GM18858 (cell line): ENCODE measurements around the gene KLF14.
A peak's percentile ranks its signal among the peaks of the same experiment; 100 is the strongest.
"Not testable (repeated sequence)": the region's sequence is repeated elsewhere in the genome, so short reads cannot be mapped to it uniquely, and the experiment has no call there.

Source experiments
- ATAC-seq: cut with Tn5 transposase; IDR thresholded peaks from one replicate; pipeline ENCODE4 v1.9.1; 2021; ENCODE audit not compliant: unreplicated experiment

The KLF14 gene

GRCh38 chr7:130733931-130734814 is at the start of gene KLF14:
Gene KLF14 (minus strand): TSS chr7:130734207. CDS start chr7:130734033, 174 bp downstream.
- ATAC-seq, result no peak

GRCh38 chr7:130781346-130781745 is 47.3 kb upstream of the KLF14 start:
- no peak for ATAC-seq

DNA sequence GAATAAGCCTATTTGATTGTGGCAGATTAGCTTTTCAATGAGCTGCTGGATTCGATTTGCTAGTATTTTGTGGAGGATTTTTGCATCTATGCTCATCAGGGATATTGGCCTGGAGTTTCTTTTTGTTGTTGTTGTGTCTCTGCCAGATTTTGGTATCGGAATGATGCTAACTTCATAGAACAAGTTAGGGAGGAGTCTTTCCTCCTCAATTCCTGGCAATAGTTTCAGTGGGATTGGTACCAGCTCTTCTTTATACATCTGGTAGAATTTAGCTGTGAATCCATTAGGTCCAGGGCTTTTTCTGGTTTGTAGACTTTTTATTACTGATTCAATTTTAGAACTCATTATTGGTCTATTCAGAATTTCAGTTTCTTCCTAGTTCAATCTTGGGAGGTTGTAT is 43.4 kb upstream of the KLF14 start:
- ATAC-seq, result no peak

DNA sequence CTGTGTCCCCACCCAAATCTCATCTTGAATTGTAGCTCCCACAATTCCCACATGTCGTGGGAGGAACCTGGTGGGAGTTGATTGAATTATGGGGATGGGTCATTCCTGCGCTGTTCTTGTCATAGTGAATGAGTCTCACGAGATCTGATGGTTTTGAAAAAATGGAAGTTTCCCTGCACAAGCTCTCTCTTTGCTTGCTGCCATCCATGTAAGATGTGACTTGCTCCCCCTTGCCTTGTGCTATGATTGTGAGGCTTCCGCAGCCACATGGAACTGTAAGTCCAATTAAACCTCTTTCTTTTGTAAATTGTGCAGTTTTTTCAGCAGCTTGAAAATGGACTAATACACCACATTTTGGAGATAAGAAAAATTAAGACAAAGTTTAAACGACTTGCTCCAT is 38.4 kb upstream of the KLF14 start:
- not testable (repeated sequence) for ATAC-seq

- no peak for ATAC-seq
Measured at GRCh38 chr7:130768854-130769253, 34.8 kb upstream of the KLF14 start.

DNA sequence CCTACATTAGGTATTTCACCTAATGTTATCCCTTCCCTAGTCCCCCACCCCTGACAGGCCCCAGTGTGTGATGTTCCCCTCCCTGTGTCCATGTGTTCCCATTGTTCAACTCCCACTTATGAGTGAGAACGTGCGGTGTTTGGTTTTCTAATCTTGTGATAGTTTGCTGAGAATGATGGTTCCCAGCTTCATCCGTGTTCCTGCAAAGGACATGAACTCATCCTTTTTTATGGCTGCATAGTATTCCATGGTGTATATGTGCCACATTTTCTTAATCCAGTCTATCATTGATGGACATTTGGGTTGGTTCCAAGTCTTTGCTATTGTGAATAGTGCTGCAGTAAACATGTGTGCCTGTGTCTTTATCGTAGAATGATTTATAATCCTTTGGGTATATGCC is 30.6 kb upstream of the KLF14 start:
- ATAC-seq, result not testable (repeated sequence)

GRCh38 chr7:130758429-130759056 is 24.5 kb upstream of the KLF14 start:
- ATAC-seq, result no peak

- no peak for ATAC-seq
Measured at GRCh38 chr7:130756316-130756715, 22.3 kb upstream of the KLF14 start.

GRCh38 chr7:130752424-130752823 is 18.4 kb upstream of the KLF14 start:
- ATAC-seq, result no peak

- no peak for ATAC-seq
Measured at GRCh38 chr7:130750755-130751154, 16.7 kb upstream of the KLF14 start.

GRCh38 chr7:130748531-130749389 is 14.8 kb upstream of the KLF14 start:
- no peak for ATAC-seq

DNA sequence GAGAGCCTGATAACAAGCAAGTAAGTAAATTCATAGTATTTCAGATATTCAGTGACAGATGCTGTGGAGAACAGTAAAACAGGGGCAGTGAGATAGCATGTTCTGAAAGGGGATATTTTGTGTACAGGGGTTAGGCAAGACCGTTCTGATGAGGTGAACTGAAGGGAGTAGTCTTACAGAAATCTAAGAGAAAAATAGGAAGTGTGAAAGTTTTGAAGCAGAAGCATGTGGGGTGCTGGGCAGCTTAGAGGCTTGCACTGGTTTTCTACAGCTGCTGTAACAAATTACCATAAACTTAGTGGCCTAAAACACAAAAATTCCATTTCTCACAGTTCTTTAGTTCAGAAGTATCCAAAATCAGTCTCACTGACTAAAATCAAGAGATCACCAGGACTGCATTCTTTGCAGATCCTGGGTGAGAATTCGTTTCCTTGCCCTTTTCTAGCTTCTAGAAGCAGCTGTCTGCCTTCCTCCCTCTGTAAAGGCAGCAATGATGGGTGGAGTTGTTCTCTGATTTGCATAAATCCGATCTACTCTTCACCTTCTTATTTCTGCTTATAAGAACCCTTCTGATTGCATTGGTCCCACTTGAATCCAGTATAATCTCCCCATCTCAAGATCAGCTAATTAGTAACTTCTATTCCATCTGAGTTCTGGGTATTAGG is 7.5 kb upstream of the KLF14 start:
- peak; percentile 65 for ATAC-seq

- ATAC-seq, result no peak
Measured at GRCh38 chr7:130740606-130741005, 6.6 kb upstream of the KLF14 start.

- no peak for ATAC-seq
Measured at GRCh38 chr7:130736298-130736900, 2.4 kb upstream of the KLF14 start.

DNA sequence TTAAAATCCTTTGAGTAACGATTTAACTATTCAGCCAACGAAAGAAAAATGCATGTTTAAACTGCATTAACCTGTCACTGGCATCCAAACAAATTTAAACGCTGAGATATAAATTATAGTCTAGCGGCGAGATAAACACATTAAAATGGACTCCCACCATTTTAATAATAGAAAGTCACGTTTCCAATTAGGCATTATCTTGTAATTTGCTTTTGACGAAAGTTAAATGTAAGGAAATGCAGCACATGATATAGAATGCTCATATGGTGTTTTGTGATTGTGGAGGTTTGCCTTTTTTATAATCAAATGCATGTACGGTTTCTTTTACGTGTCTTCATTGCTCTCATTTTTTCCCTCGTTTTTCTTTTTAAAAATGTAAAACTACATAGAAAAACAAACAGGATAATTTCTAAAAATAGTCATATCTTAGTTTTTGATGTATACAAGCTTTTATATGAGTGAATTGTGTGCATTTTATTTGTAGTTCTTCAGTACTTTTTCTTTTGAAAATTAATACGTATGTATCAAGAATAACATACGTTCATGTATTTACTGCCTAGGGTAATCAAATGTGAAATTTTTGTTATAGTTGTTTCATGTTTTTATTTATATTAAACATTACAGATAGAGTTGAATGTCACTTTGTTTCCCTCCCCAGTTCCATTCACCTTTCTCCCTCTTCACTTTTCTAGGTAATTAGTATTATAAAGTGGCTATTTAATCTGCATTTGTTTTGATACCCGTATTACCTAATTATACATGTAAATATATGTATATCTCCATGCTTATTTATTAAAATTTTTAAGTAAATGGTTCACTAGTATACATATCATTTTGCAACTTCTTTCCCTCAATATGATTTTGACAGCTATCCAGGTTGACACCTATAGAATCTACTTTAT is 1.1 kb upstream of the KLF14 start:
- no peak for ATAC-seq

- no peak for ATAC-seq
Measured at GRCh38 chr7:130732980-130733930, 752 bp downstream of the KLF14 start.

GRCh38 chr7:130723784-130724183 is 10.2 kb downstream of the KLF14 start:
- ATAC-seq, result no peak
